GM13977 (cell line): ENCODE results near the gene KCTD21.

Source experiments
- DNase-seq: peaks from one replicate; pipeline ENCODE4 v3.0.0; 2012; ENCODE audit warnings: low spot score
- CTCF ChIP-seq: IDR thresholded peaks from 2 replicates; pipeline ENCODE4 v1.5.1; 2012; ENCODE audit warnings: mild to moderate bottlenecking, control low read depth; ENCODE audit not compliant: insufficient read depth; ENCODE audit errors: extremely low read depth, missing control alignments
- in situ Hi-C: fragments of 300-500 bp; cut with MboI; formaldehyde crosslinking; loops from one replicate; pipeline ENCODE4 v1.12.0; 2022; ENCODE audit warnings: low sequenced_read_pairs, low pct_unique_long_range_greater_than_20kb, mixed read lengths, inconsistent platforms; ENCODE audit not compliant: unreplicated experiment

Gene KCTD21

GRCh38 chr11:78151804-78152203 is 36.6 kb downstream of the KCTD21 start:
- in situ Hi-C loops: no loop called here
- TF ChIP-seq CTCF: no peak
- no peak for DNase-seq

DNA sequence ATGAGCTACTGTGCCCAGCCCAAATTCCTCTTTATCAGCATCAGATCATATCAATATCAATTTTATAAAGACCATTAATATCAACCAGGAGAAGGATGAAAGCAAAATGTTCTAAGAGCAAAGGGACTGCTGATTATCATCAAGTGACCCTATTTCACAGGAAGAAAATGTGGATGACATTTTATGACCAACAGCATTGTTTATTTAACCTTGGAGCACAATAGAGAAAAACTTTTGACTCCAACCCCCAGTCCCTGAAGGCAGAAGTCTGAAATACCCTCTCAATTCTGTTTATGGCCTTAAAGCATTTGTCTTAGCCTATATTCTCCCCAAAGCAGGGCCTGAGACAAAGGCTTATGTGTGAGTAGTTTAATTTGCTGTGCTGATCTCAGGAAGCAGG is 37.7 kb downstream of the KCTD21 start:
- TF ChIP-seq CTCF: no peak
- no peak for DNase-seq
- in situ Hi-C loops: no loop called here

DNA sequence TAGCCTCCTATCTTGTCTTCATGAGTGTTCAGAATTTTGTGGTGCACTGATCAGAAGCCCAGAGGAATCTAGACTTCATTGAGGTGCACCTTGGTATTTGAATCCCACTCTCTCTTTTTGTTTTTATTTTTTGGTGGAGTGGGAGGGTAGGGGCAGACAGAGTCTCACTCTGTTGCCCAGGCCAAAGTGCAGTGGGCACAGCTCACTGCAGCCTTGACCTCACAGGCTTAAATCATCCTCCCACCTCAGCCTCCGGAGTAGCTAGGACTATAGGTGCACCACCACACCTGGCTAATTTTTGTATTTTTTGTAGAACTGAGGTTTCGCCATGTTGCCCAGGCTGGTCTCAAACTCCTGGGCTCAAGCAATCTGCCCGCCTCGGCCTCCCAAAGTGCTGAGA is 38.1 kb downstream of the KCTD21 start:
- DNase-seq: no peak
- in situ Hi-C loops: no loop called here
- no peak for TF ChIP-seq CTCF

DNA sequence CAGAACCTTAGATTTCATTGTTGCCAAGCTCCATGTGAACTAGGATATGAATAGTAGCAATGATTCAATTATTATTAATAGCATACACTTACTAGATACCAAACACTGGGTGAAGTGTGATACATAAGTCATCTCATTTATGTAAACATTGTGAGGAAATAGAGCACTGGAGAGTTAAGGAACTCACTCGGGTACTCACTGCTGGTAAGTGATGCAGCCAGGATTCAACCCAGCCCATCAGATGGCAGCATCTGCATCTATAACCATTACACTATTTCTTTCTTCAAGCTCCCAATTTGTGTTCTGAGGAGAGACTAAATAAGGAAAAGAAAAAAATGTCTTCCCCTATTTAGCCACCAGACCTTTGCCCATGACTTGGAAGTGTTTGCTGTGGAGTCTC is 38.8 kb downstream of the KCTD21 start:
- in situ Hi-C loops: no loop called here
- TF ChIP-seq CTCF: no peak
- DNase-seq: no peak

GRCh38 chr11:78147807-78148206 is 40.6 kb downstream of the KCTD21 start:
- no peak for DNase-seq
- in situ Hi-C loops: no loop called here
- TF ChIP-seq CTCF: no peak

GRCh38 chr11:78145511-78146025 is 42.9 kb downstream of the KCTD21 start:
- no peak for TF ChIP-seq CTCF
- no peak for DNase-seq
- in situ Hi-C loops: no loop called here

- in situ Hi-C loops: no loop called here
- TF ChIP-seq CTCF: no peak
- DNase-seq: peak; percentile 39
Observed at GRCh38 chr11:78140392-78141077, 47.9 kb downstream of the KCTD21 start.
